ENCODE measurements around the gene CERT1.
"Not testable (repeated sequence)": the region's sequence is repeated elsewhere in the genome, so short reads cannot be mapped to it uniquely, and the experiment has no call there.

CERT1 gene

DNA sequence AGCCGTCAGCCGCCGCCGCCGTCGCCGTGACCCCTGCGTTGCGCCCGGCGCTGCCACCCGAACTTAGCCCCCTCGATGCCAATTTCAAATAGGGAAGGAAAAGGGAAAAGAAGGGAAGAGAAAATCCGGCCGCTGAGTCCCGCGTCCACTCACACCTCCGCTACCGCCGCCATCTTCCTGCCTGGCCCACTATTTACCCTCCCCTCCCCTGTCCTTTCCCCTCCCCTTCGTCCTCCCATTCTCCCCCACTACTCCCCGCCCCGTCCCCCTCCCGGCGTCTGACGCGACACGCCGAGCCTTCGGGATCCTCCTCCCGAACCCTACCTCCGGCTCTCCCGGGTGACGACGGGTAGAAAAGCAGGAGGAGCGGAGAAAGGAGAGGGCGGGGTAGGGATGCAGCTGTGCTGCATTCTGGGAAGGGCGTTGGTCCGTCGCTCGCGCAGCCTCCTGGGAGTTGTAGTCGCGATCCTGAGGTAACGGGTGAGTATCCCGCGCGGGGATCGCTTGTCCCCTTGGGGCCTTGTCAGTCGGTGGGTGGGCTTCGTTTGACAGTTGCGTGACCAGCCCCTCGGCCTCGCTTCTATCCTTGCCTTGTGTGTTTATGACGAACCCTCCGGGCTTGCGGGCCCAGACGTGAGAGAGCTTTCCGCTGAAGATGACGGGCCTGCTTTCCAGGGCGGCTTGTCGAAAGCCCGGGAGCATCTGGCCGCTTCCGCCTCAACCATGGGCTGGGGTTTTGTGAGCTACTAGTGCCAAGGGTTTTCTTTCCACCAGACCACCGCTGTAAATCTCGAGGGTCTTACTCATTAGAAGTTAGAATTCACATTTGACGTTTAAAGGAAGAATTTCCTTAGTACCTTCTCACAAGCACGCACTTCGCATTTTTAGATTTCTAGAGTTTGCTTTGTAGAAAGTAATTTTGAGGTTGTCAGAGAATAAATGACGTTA is at the start of gene CERT1, which contains the start of gene POLK:
Gene CERT1, minus strand, starts transcription at position 195 of the 948 bp plus-strand sequence. CDS start 422 bp downstream, outside the sequence.
Gene POLK, plus strand, starts transcription at position 457 of the 948 bp plus-strand sequence.
- peak; percentile 93 for DNase-seq (ENCODE audit: low read depth)

GRCh38 chr5:75560655-75561054 is 49.2 kb upstream of the CERT1 start:
- DNase-seq (ENCODE audit: low read depth) = not testable (repeated sequence)

GRCh38 chr5:75558981-75559632 is 47.7 kb upstream of the CERT1 start:
- no peak for DNase-seq (ENCODE audit: low read depth)

DNA sequence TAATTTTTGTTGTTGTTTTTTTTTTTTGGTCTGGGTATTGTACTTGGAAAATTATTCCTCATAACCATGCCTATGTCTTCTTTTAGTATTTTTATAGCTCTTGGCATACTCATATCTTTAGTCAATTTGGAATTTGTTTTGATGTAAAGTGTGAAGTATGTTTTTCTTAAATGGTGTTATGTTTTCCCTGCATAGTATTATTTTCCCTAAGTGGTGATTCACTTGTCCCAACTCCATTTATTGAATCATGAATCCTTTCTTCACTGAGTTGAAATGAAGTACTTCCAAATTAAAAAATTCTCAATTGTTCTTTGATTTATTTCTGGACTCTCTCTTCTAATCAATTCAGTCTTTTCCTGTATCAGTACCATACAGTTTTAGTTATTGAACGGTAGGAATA is 46.8 kb upstream of the CERT1 start:
- no peak for DNase-seq (ENCODE audit: low read depth)

DNA sequence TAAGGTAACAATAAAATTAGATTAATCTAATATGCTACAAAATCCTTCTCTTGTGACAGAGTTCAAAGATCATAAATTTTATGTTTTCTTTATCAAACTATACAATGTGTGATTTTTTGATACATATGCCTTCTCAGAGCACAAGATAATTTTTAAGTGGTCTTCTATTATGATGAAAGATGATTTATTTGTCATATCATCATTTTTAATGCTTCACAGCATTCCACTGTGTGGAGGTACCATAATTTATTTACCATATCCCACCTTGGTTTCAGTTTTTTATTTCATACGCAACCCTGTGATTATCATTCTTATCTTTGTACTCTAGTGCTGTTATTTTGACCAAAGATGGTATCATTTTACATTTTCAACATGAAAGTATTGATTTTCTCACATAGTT is 41.9 kb upstream of the CERT1 start:
- no peak for DNase-seq (ENCODE audit: low read depth)

DNA sequence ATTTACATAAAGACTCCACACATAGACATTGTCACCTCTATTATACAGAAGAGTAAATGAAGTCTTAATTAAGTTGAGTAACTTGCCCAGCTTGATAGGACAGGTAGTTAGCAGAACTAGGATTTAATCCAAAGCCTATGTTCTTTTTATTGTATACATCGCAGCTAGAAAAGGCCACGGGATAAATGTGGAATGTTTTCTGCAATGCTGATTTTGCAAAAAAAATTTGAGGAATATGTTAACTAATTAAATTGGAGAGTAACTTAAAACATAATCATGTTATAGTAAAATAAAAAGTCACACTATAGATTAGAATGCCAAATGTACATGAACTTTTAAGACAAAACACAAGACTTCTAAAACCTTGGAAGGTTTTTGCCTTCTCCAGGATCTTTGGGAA is 41.3 kb upstream of the CERT1 start:
- no peak for DNase-seq (ENCODE audit: low read depth)

DNA sequence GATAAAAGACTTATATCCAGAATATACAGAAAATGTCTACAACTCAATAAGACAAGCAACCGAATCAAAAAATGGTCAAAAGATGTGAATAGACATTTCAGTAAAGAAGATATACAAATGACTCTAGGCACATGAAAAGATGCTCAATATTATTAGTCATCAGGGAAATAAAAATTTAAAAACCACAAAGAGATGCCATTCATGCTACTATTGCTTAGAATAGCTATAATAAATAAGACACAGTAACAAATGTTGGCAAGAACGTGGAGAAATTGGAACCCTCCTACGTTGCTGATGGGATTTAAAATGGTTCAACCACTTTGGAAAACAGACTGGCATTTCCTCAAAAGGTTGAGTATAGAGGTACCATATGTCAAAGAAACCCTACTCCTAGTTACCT is 40.0 kb upstream of the CERT1 start:
- no peak for DNase-seq (ENCODE audit: low read depth)

- no peak for DNase-seq (ENCODE audit: low read depth)
Measured at GRCh38 chr5:75550597-75550996, 39.2 kb upstream of the CERT1 start.

GRCh38 chr5:75547812-75548211 is 36.4 kb upstream of the CERT1 start:
- DNase-seq (ENCODE audit: low read depth) = no peak

- DNase-seq (ENCODE audit: low read depth) = no peak
Measured at GRCh38 chr5:75546830-75547229, 35.4 kb upstream of the CERT1 start.

- DNase-seq (ENCODE audit: low read depth) = no peak
Measured at GRCh38 chr5:75545131-75545530, 33.7 kb upstream of the CERT1 start.

DNA sequence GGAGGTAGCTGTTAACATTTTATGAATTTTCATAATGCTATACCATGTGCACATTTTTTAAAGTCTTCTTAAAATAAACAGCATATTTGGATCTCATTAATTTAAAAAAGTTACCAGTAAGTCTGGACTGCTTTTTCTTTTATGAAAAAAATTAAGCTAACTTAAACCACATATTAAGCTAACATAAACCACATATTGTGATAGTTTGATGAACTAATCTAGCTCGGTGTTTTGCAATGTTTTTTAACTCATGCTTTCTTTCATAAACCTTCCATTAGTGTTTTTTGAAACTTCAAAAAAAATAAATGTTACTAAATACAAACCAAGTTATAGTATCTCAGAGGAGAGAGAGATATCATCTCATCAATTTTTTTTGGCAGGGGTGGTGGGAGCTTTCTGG is 26.8 kb upstream of the CERT1 start:
- DNase-seq (ENCODE audit: low read depth) = no peak

DNA sequence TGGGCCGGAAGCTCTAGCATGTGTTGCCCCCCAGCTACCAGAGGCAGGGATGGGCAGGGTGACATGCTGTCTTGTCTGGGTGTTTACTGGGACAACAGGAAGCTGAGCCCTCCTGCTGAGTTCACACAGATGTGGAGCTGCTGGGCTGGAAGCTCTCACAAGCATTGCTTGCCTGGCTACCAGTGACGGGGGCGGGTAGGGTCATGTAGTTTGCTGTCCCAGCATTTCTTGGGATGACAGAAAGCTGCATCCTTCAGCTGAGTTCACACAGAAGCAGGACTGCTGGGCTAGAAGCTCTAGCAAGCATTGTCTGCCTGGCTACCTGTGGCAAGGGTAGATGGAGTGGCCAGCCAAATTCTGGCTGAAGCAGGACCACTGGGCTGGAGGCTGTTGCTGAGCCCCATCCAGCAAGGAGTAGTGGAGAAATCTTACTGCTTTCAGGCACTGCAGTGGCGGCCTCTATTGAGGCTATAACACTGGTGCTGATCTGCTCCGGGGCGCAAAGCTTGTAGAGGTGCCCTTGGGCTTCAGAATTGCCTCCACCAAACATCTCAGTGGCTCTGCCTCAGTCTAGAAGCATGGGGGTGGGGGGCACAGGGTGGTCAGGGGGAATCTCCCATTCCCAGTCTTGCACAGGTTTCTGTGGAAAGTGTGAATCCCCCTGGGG is 25.4 kb upstream of the CERT1 start:
- DNase-seq (ENCODE audit: low read depth) = no peak

- no peak for DNase-seq (ENCODE audit: low read depth)
Measured at GRCh38 chr5:75536147-75536546, 24.7 kb upstream of the CERT1 start.

DNA sequence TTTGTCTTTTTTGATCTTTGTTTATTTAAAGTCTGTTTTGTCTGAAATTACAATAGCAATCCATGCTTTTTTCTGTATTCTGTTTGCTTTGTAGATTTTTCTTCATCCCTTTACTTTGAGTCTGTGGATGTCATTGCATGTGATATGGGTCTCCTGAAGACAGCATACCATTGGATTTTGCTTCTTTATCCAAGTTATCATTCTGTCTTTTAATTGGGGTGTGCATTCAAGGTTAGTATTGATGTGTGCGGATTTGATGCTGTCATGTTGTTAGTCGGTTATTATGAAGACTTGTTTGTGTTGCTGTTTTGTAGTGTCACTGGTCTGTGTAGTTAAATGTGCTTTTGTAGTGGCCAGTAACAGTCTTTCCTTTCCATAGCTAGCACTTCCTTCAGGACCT is 23.3 kb upstream of the CERT1 start:
- no peak for DNase-seq (ENCODE audit: low read depth)

DNA sequence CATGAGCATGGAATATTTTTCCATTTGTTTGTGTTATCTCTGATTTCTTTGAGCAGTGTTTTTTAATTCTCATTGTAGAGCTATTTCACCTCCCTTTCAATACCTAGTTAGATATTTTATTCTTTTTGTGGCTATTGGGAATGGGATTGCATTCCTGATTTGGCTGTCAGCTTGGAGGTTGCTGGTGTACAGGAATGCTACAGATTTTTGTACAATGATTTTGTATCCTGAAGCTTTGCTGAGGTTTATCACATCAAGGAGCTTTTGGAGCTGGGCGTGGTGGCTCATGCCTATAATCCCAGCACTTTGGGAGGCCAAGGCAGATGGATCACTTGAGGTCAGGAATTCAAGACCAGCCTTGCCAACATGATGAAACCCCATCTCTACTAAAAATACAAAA is 22.3 kb upstream of the CERT1 start:
- DNase-seq (ENCODE audit: low read depth) = not testable (repeated sequence)

GRCh38 chr5:75532190-75532589 is 20.8 kb upstream of the CERT1 start:
- DNase-seq (ENCODE audit: low read depth) = no peak

DNA sequence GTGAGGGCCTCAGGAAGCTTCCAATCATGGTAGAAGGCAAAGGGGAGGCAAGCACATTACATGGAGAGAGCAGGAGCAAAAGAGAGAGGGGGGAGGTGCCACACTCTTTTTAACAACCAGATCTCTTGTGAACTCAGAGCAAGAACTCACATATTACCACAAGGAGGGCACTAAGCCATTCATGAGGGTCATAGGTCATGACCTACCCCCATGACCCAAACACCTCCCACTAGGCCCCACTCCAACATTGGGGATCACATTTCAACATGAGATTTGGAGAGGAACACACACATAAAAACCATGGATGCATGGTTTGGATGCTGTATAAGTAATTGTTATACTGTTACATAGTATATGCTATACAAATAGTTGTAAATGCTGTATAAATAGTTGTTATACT is 17.8 kb upstream of the CERT1 start:
- DNase-seq (ENCODE audit: low read depth) = no peak

GRCh38 chr5:75526070-75526469 is 14.6 kb upstream of the CERT1 start:
- DNase-seq (ENCODE audit: low read depth) = no peak

GRCh38 chr5:75525344-75525743 is 13.9 kb upstream of the CERT1 start:
- no peak for DNase-seq (ENCODE audit: low read depth)

DNA sequence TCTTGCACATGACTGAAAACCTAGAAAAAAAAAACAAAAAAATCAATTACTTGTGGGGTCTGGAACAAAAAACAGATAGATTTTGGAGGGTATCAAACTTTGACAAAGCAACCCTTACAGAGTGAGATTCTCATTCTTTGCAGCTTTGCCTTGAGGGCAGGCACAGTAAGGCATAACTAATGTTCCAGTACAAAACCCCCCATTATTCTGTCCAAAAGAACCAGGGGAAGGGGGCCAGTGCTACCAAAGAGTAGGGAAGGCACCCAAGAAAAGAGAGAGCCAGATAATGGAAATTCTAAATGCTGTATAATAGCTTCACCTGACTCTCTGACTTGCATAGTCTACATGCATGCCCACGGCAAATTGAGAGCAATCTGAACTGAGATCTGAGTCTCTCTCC is 13.2 kb upstream of the CERT1 start:
- no peak for DNase-seq (ENCODE audit: low read depth)

GRCh38 chr5:75524071-75524470 is 12.6 kb upstream of the CERT1 start:
- no peak for DNase-seq (ENCODE audit: low read depth)

- no peak for DNase-seq (ENCODE audit: low read depth)
Measured at GRCh38 chr5:75523275-75523674, 11.8 kb upstream of the CERT1 start.

Measured in activated T-cell treated with anti-CD3 and anti-CD28 coated beads for 48 hours (primary cell).